GM12875 (cell line): ENCODE data around the gene AP2A1.
"Not testable (repeated sequence)": the region's sequence is repeated elsewhere in the genome, so short reads cannot be mapped to it uniquely, and the experiment has no call there.

Experiments
- H3K4me3 ChIP-seq: one replicate; pipeline ENCODE4 v1.5.1; 2011; ENCODE audit warnings: low read depth, low read length, control low read depth
- CTCF ChIP-seq: IDR thresholded peaks from 2 replicates; pipeline ENCODE4 v1.5.1; 2011; ENCODE audit warnings: low read depth, mild to moderate bottlenecking, control low read depth, inconsistent platforms, low read length, moderate library complexity, borderline replicate concordance; ENCODE audit not compliant: insufficient read depth

Gene AP2A1

GRCh38 chr19:49812452-49812996 lies 45.7 kb downstream of the AP2A1 start:
- H3K4me3 ChIP-seq, result peak overlapping the region; percentile 72
- TF ChIP-seq CTCF, result no peak

GRCh38 chr19:49812997-49813861 lies 46.4 kb downstream of the AP2A1 start, which contains the start of gene FUZ:
TSS of gene FUZ (minus strand) at chr19:49813292. CDS start at chr19:49813106, 186 bp downstream.
- TF ChIP-seq CTCF, result no peak
- peak within 1 kb of the TSS; percentile 72 for H3K4me3 ChIP-seq

GRCh38 chr19:49814010-49814409 lies 47.2 kb downstream of the AP2A1 start:
- H3K4me3 ChIP-seq, result no peak overlapping the region
- no peak for TF ChIP-seq CTCF

- no peak for TF ChIP-seq CTCF
- no peak overlapping the region for H3K4me3 ChIP-seq
Measured at GRCh38 chr19:49816590-49816989, 49.8 kb downstream of the AP2A1 start.

- H3K4me3 ChIP-seq, result peak within 1 kb of the TSS; percentile 87
- 0 out of 2 replicates have a peak, but pooled peaks have one; percentile 21 for TF ChIP-seq CTCF
Measured at GRCh38 chr19:49817964-49818648, 51.3 kb downstream of the AP2A1 start, which contains the start of gene MED25. TSS of gene MED25 (plus strand) at chr19:49818289. CDS start at chr19:49818342, 53 bp downstream.

- no peak for TF ChIP-seq CTCF
- peak overlapping the region; percentile 87 for H3K4me3 ChIP-seq
Measured at GRCh38 chr19:49818649-49819370, 52.0 kb downstream of the AP2A1 start.

GRCh38 chr19:49819452-49820115 lies 52.8 kb downstream of the AP2A1 start:
- not testable (repeated sequence) for H3K4me3 ChIP-seq
